C4-2B (cell line): ENCODE measurements around the gene CCNO.

ENCODE experiments used
- H3K27ac ChIP-seq: fragments of 450-650 bp; 2 replicates; pipeline ENCODE4 v1.5.1; 2017
- CTCF ChIP-seq: fragments of 450-650 bp; conservative IDR thresholded peaks from 2 replicates; pipeline ENCODE4 v1.5.1; 2017; ENCODE audit warnings: mild to moderate bottlenecking
- ZFX ChIP-seq: fragments of 450-650 bp; IDR thresholded peaks from 2 replicates; pipeline ENCODE4 v1.6.1; 2017

Gene CCNO

GRCh38 chr5:55222092-55222984 lies 11.1 kb downstream of the CCNO start:
- no peak overlapping the region for H3K27ac ChIP-seq
- TF ChIP-seq CTCF (no peak), ZFX (no peak)

GRCh38 chr5:55220433-55221185 lies 12.8 kb downstream of the CCNO start:
- peak overlapping the region; percentile 2; the same call in 1 of the 2 replicates for H3K27ac ChIP-seq
- TF ChIP-seq ZFX (no peak), CTCF (no peak)

GRCh38 chr5:55219770-55220169 lies 13.6 kb downstream of the CCNO start:
- H3K27ac ChIP-seq = no peak overlapping the region
- TF ChIP-seq ZFX (no peak), CTCF (no peak)

- TF ChIP-seq CTCF = no peak
- no peak for TF ChIP-seq ZFX
- no peak overlapping the region for H3K27ac ChIP-seq
Measured at GRCh38 chr5:55218967-55219366, 14.4 kb downstream of the CCNO start.

GRCh38 chr5:55211184-55211874 lies 22.1 kb downstream of the CCNO start:
- TF ChIP-seq ZFX = no peak
- no peak for TF ChIP-seq CTCF
- H3K27ac ChIP-seq = no peak overlapping the region

GRCh38 chr5:55205001-55205400 lies 28.4 kb downstream of the CCNO start:
- no peak for TF ChIP-seq ZFX
- TF ChIP-seq CTCF = no peak

GRCh38 chr5:55191165-55191564 lies 42.2 kb downstream of the CCNO start:
- no peak for TF ChIP-seq ZFX
- no peak for TF ChIP-seq CTCF
- no peak overlapping the region for H3K27ac ChIP-seq

More at GRCh38 chr5:55205001-55205400, 28.4 kb downstream of the CCNO start:
- H3K27ac ChIP-seq = no peak overlapping the region
